ENCODE measurements around the gene TVP23C.

GRCh38 chr17:15456496-15456895 is 106.8 kb downstream of the TVP23C start:
- TF ChIP-seq CTCF (IDR thresholded peaks at IDR 0.05; ENCODE audit: extremely low read depth in 1 of 2, insufficient read depth in 1 of 2, low read depth in 1 of 2, low read length in 2 of 2): no peak
- TF ChIP-seq POLR2AphosphoS5 (IDR thresholded peaks at IDR 0.05; ENCODE audit: insufficient read depth, low read depth, low read length): no peak
- no peak for TF ChIP-seq EZH2 (IDR thresholded peaks at IDR 0.05; ENCODE audit: borderline replicate concordance, low read depth, low read length, severe bottlenecking)
- TF ChIP-seq POLR2A (IDR thresholded peaks at IDR 0.05; ENCODE audit: low read depth, low read length): no peak
- no peak for TF ChIP-seq FOS (IDR thresholded peaks at IDR 0.05; ENCODE audit: borderline replicate concordance, insufficient read depth, low read length)
- no peak for TF ChIP-seq MAX (IDR thresholded peaks at IDR 0.05; ENCODE audit: insufficient read depth, insufficient read length)
- no peak for TF ChIP-seq MYC (IDR thresholded peaks at IDR 0.05; ENCODE audit: low read depth, low read length)
- TF ChIP-seq JUN (IDR thresholded peaks at IDR 0.05; ENCODE audit: borderline replicate concordance, insufficient read depth, insufficient read length, low read depth): no peak

All from endothelial cell of umbilical vein (primary cell).